ENCODE results near the gene CRABP1. TPM values are rescaled to one million over a fixed set of nuclear protein-coding genes. Genes with fewer than 3 reads are reported as not detected.

CRABP1 gene
- total RNA-seq, 5 donors from 2014 or later (not counting 1 experiment from before 2014, with no cell fraction given): 0.47 to 0.99 TPM; not detected in 3

DNA sequence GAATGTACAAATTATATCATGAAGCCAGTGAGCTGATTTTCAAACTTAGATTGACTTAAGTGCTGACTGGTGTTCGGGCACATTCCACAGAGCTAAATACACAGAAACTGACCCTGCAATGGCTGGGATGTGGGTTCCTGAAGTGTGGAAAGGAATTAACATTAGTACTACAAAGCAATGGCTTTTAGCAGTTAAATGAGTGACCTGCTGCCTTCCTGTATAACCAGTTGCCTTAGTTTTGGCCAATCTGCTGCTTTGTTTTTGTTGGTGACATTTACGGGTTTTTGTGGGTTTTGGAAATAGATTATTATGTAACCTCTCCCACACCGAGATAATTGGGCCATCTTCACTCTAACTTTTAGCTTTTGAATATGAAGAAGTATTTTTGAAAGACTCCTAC, 38.3 kb upstream of the CRABP1 start:
- no peaks in the 10 kb centered on the region for H3K9me3 Mint-ChIP-seq
- no peak overlapping the region for H3K4me3 Mint-ChIP-seq
- H3K27me3 ChIP-seq (replicated peaks in 1 of 2; ENCODE audit: control insufficient read depth in 2 of 2, extremely low read depth in 1 of 2, insufficient read depth in 2 of 2, low read length in 1 of 2): peaks cover 0 to 16% of the 10 kb centered on the region in 2 experiments
- no CpG with 5 or more reads among the region's 3 CpGs for WGBS (ENCODE audit: insufficient coverage)
- H3K27ac Mint-ChIP-seq: no peak overlapping the region
- peaks cover 15 to 29% (median 24%) of the 10 kb centered on the region in 3 donors for H3K4me1 Mint-ChIP-seq
- no peak overlapping the region for H3K4me3 ChIP-seq (ENCODE audit: control insufficient read depth in 1 of 2, extremely low read depth in 1 of 2, low read length in 1 of 2)
- no peak overlapping the region for H3K27ac ChIP-seq (ENCODE audit: low read length)
- no peaks in the 10 kb centered on the region for H3K36me3 Mint-ChIP-seq
- POLR2A ChIA-PET: interaction anchor here in 1 of 2 donors (0.6 kb wide), 1 partner anchor 202 kb away, joined by 5 read pairs; no protein-coding TSS in a partner anchor
- CTCF ChIA-PET: no interaction called here
- H3K9me3 ChIP-seq: no peaks in the 10 kb centered on the region
- ATAC-seq (replicated peaks in 1 of 4): no peak
- no peaks in the 10 kb centered on the region for H3K36me3 ChIP-seq (ENCODE audit: control insufficient read depth in 2 of 2, extremely low read depth in 1 of 2, insufficient read depth in 1 of 2, low read length in 1 of 2)
- H3K4me1 ChIP-seq (ENCODE audit: control insufficient read depth in 1 of 2, extremely low read depth in 1 of 2, insufficient read depth in 2 of 2, low read length in 2 of 2): peaks cover 9 to 14% of the 10 kb centered on the region in 2 experiments
- no peak for DNase-seq
- H3K27me3 Mint-ChIP-seq: peaks cover 3 to 5% of the 10 kb centered on the region in 2 donors

DNA sequence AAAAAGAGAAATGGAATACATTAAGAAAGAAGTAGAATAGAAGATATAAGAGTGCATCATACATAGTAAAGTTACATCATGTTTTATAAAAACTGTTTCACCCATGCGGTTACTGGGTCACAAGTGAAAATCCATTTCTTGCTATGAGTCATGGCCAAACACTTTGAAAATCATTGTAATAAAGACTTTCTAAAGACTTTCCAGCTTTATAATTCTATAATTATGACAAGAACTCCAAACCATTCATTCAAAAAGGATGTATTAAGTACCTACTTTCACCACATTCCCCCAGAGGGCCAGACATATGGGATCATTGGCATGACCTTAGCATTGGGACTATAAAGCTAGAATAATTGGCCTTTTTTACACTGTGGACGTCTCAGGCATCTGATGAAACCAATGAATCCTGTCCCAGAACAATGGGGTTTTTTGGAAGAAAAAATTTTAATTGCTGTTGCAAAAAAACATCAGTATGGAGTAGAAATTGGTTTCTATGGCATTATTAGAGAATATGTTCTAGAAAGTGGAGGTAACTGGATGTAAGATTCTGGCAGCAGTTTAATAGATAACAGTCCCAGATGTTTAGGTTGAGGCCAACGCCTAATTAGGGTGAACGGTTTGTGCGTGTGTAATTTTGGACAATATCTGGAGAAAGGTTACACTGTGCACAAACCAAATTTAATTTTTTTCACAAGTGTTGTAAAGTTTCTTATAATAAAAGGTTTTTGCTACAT, 37.4 kb upstream of the CRABP1 start:
- ChIA-PET CTCF (no interaction called here), POLR2A (no interaction called here)
- peaks cover 9 to 14% of the 10 kb centered on the region in 2 experiments for H3K4me1 ChIP-seq (ENCODE audit: control insufficient read depth in 1 of 2, extremely low read depth in 1 of 2, insufficient read depth in 2 of 2, low read length in 2 of 2)
- Mint-ChIP-seq H3K27me3 (peaks cover 3 to 6% of the 10 kb centered on the region in 2 donors), H3K9me3 (no peaks in the 10 kb centered on the region), H3K4me1 (peaks cover 15 to 24% (median 19%) of the 10 kb centered on the region in 3 donors), H3K36me3 (no peaks in the 10 kb centered on the region), H3K27ac (no peak overlapping the region), H3K4me3 (no peak overlapping the region)
- DNase-seq: no peak
- H3K36me3 ChIP-seq (ENCODE audit: control insufficient read depth in 2 of 2, extremely low read depth in 1 of 2, insufficient read depth in 1 of 2, low read length in 1 of 2): no peaks in the 10 kb centered on the region
- 50% methylated on average over 1 of the region's 5 CpGs for WGBS (ENCODE audit: insufficient coverage)
- H3K27ac ChIP-seq (ENCODE audit: low read length): no peak overlapping the region
- H3K4me3 ChIP-seq (ENCODE audit: control insufficient read depth in 1 of 2, extremely low read depth in 1 of 2, low read length in 1 of 2): no peak overlapping the region
- H3K9me3 ChIP-seq: no peaks in the 10 kb centered on the region
- ATAC-seq (replicated peaks in 1 of 4): no peak
- H3K27me3 ChIP-seq (replicated peaks in 1 of 2; ENCODE audit: control insufficient read depth in 2 of 2, extremely low read depth in 1 of 2, insufficient read depth in 2 of 2, low read length in 1 of 2): peaks cover 0 to 22% of the 10 kb centered on the region in 2 experiments

DNA sequence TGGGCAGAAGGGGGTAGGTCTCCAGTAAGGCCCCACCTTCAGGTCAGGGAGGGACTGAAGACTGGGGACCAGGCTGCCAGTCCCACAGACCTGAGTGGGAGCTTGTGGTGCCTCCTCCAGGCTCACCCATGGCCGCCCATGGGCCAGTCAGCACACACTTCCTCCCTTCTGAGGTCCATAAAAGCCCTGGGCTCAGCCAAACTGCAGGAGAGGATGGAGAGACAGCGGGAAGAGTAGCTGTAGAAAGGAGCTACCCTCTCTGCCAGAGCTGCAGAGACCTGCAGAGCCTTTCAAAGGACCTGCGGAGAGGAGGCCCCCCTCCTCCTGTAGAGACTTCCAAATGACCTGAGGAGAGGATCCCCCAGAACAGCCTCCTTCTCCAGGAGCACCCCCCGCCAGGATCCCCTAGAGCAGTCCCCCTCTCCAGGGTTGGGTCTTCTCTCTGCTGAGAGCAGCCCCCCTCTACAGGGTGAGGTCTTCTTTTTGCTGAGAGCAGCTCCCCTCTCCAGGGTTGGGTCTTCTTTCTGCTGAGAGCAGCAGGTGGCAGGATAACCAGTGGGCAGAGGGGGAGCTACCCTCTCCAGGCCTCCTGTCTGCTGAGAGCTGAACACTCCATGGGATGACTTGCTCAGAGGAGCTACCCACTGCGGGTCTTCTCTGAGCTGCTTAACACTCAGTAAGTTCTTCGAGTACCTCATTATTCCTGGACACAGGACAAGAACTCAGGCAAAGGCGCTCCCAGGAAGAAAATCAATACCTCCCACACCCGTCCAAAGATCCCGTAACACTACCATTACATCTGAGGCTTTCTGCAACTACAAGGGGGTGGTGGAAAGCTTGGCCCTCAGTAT, 35.7 kb upstream of the CRABP1 start:
- Histone ChIP-seq H3K4me1 (ENCODE audit: control insufficient read depth in 1 of 2, extremely low read depth in 1 of 2, insufficient read depth in 2 of 2, low read length in 2 of 2) (peaks cover 0 to 7% of the 10 kb centered on the region in 2 experiments), H3K27ac (ENCODE audit: low read length) (no peak overlapping the region), H3K4me3 (ENCODE audit: control insufficient read depth in 1 of 2, extremely low read depth in 1 of 2, low read length in 1 of 2) (no peak overlapping the region), H3K9me3 (no peaks in the 10 kb centered on the region), H3K36me3 (ENCODE audit: control insufficient read depth in 2 of 2, extremely low read depth in 1 of 2, insufficient read depth in 1 of 2, low read length in 1 of 2) (no peaks in the 10 kb centered on the region), H3K27me3 (replicated peaks in 1 of 2; ENCODE audit: control insufficient read depth in 2 of 2, extremely low read depth in 1 of 2, insufficient read depth in 2 of 2, low read length in 1 of 2) (peaks cover 0 to 36% of the 10 kb centered on the region in 2 experiments)
- POLR2A ChIA-PET: no interaction called here
- H3K27me3 Mint-ChIP-seq: peaks cover 10 to 12% of the 10 kb centered on the region in 2 donors
- H3K27ac Mint-ChIP-seq: no peak overlapping the region
- CTCF ChIA-PET: no interaction called here
- DNase-seq: no peak
- 81% methylated on average over 4 of the region's 9 CpGs for WGBS (ENCODE audit: insufficient coverage)
- no peak overlapping the region for H3K4me3 Mint-ChIP-seq
- H3K4me1 Mint-ChIP-seq: peaks cover 4 to 8% (median 5%) of the 10 kb centered on the region in 3 donors
- ATAC-seq (replicated peaks in 1 of 4): no peak
- no peaks in the 10 kb centered on the region for H3K9me3 Mint-ChIP-seq
- H3K36me3 Mint-ChIP-seq: no peaks in the 10 kb centered on the region

DNA sequence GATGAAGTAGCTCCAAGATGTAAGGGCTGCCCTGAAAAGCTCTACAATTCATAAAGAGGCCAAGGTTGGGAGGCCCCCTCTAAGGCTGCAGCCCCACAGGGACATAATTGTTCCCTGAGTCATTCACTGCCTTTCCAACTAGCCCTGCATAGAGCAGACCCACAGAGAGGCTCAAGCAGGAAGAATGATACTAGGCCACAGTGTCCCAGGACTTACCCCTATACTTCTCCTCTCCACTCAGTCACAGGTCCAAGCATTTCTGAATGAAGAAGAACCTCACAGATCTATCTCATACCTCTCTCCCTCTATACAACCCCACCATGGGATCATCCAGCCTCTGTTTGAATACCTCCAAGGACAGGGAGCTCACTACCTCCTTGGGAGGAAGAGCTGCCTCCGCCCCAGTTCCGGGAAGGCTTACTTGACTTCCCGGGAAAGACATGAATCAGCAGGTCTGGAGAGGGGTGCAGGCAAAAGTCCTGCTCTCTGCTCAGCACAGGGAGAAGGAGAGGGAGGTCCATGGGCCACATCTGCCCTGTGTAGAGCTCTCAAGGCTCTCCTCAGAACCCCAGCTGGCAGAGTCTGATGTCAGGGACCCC, 33.9 kb upstream of the CRABP1 start:
- Mint-ChIP-seq H3K4me1 (peaks cover 0 to 3% (median 1%) of the 10 kb centered on the region in 3 donors), H3K4me3 (no peak overlapping the region), H3K36me3 (no peaks in the 10 kb centered on the region), H3K9me3 (no peaks in the 10 kb centered on the region), H3K27me3 (peaks cover 10 to 18% of the 10 kb centered on the region in 2 donors), H3K27ac (no peak overlapping the region)
- ChIA-PET POLR2A (no interaction called here), CTCF (interaction anchor here (0.7 to 1.0 kb wide), 2 partner anchors 11 to 38 kb away, joined by 3 to 6 read pairs; no protein-coding TSS in a partner anchor)
- no peak overlapping the region for H3K4me3 ChIP-seq (ENCODE audit: control insufficient read depth in 1 of 2, extremely low read depth in 1 of 2, low read length in 1 of 2)
- H3K27ac ChIP-seq (ENCODE audit: low read length): no peak overlapping the region
- H3K36me3 ChIP-seq (ENCODE audit: control insufficient read depth in 2 of 2, extremely low read depth in 1 of 2, insufficient read depth in 1 of 2, low read length in 1 of 2): no peaks in the 10 kb centered on the region
- ATAC-seq (replicated peaks in 1 of 4) (no peak), DNase-seq (no peak)
- no peaks in the 10 kb centered on the region for H3K9me3 ChIP-seq
- WGBS (ENCODE audit: insufficient coverage): no CpG with 5 or more reads among the region's 3 CpGs
- peaks cover 0 to 41% of the 10 kb centered on the region in 2 experiments for H3K27me3 ChIP-seq (replicated peaks in 1 of 2; ENCODE audit: control insufficient read depth in 2 of 2, extremely low read depth in 1 of 2, insufficient read depth in 2 of 2, low read length in 1 of 2)
- H3K4me1 ChIP-seq (ENCODE audit: control insufficient read depth in 1 of 2, extremely low read depth in 1 of 2, insufficient read depth in 2 of 2, low read length in 2 of 2): no peaks in the 10 kb centered on the region

DNA sequence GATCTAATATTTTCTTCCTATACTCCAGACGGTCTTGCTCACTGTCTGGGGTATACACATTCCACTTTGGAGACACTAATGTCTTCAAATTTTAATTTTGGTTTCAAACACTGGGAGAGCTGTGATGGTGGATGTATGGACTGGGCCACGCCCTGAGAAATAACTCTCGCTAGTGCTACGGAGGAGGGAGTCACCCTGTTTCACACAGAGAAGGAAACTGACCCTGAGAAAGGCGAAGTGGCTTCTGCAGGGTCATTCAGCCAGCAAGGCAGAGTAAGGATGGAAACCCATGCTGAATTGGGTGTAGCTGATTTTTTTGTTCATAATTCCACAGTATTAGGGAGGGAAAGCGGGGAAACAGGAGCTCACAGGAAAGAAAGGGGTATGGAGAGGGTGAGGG, 32.2 kb upstream of the CRABP1 start:
- ATAC-seq (replicated peaks in 1 of 4): no peak
- no peak overlapping the region for H3K4me3 ChIP-seq (ENCODE audit: control insufficient read depth in 1 of 2, extremely low read depth in 1 of 2, low read length in 1 of 2)
- no peak overlapping the region for H3K27ac ChIP-seq (ENCODE audit: low read length)
- Mint-ChIP-seq H3K4me1 (no peaks in the 10 kb centered on the region), H3K4me3 (no peak overlapping the region), H3K9me3 (no peaks in the 10 kb centered on the region), H3K27me3 (peaks cover 10 to 18% of the 10 kb centered on the region in 2 donors), H3K36me3 (no peaks in the 10 kb centered on the region), H3K27ac (no peak overlapping the region)
- no peaks in the 10 kb centered on the region for H3K36me3 ChIP-seq (ENCODE audit: control insufficient read depth in 2 of 2, extremely low read depth in 1 of 2, insufficient read depth in 1 of 2, low read length in 1 of 2)
- no peak for DNase-seq
- ChIA-PET POLR2A (no interaction called here), CTCF (interaction anchor here in 1 of 2 donors (1.0 to 1.1 kb wide), 2 partner anchors 8 to 130 kb away, joined by 3 read pairs; partner anchors contain the start of genes IREB2 and SKIC8)
- WGBS (ENCODE audit: insufficient coverage): 60% methylated on average over 1 of the region's 6 CpGs
- no peaks in the 10 kb centered on the region for H3K9me3 ChIP-seq
- H3K4me1 ChIP-seq (ENCODE audit: control insufficient read depth in 1 of 2, extremely low read depth in 1 of 2, insufficient read depth in 2 of 2, low read length in 2 of 2): no peaks in the 10 kb centered on the region
- peaks cover 0 to 41% of the 10 kb centered on the region in 2 experiments for H3K27me3 ChIP-seq (replicated peaks in 1 of 2; ENCODE audit: control insufficient read depth in 2 of 2, extremely low read depth in 1 of 2, insufficient read depth in 2 of 2, low read length in 1 of 2)

DNA sequence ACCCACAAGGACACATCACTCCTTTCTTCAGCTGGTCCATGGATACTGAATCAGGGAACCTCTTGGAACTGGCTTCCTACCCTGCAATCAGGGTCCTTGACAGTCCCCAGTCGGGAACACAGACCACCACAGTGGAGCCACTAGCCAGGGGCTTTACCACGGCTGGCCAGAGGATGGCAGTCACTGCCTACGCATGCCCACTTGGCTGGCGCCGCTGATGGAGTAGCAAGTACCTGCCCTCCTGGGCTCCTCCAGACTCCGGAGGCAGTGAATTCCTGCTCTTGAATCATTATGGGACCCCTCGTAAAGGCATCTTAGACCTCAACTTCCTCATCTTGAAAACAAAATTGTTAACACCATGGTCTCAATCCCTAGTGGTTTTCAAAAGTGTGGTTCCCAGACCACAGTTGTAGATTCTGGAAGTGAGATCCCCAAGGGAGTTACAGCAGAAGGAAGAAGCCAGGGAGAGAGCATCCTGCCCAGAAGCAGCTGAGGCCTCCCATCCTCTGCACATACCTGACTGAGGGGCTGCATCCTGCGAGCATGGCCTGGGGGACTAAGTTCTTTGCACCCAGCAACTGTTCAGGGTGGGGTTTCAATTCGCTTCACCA, 31.6 kb upstream of the CRABP1 start:
- POLR2A ChIA-PET: no interaction called here
- whole genome bisulfite sequencing (ENCODE audit: insufficient coverage): 25% methylated on average over 8 of the region's 9 CpGs
- no peaks in the 10 kb centered on the region for H3K4me1 ChIP-seq (ENCODE audit: control insufficient read depth in 1 of 2, extremely low read depth in 1 of 2, insufficient read depth in 2 of 2, low read length in 2 of 2)

More for the DNA sequence above, 31.6 kb upstream of the CRABP1 start:
- Histone ChIP-seq H3K4me3 (ENCODE audit: control insufficient read depth in 1 of 2, extremely low read depth in 1 of 2, low read length in 1 of 2) (no peak overlapping the region), H3K36me3 (ENCODE audit: control insufficient read depth in 2 of 2, extremely low read depth in 1 of 2, insufficient read depth in 1 of 2, low read length in 1 of 2) (no peaks in the 10 kb centered on the region), H3K9me3 (no peaks in the 10 kb centered on the region), H3K27me3 (replicated peaks in 1 of 2; ENCODE audit: control insufficient read depth in 2 of 2, extremely low read depth in 1 of 2, insufficient read depth in 2 of 2, low read length in 1 of 2) (peaks cover 0 to 44% of the 10 kb centered on the region in 2 experiments), H3K27ac (ENCODE audit: low read length) (no peak overlapping the region)
- no peaks in the 10 kb centered on the region for H3K36me3 Mint-ChIP-seq
- H3K4me1 Mint-ChIP-seq: no peaks in the 10 kb centered on the region
- no peaks in the 10 kb centered on the region for H3K9me3 Mint-ChIP-seq
- peak in 26 of 35 experiments; percentile 3 to 46 (median 20) for DNase-seq
- CTCF ChIA-PET: interaction anchor here in 1 of 2 donors (1.0 to 1.1 kb wide), 2 partner anchors 9 to 130 kb away, joined by 3 read pairs; partner anchors contain the start of genes IREB2 and SKIC8
- H3K27me3 Mint-ChIP-seq: peaks cover 10 to 18% of the 10 kb centered on the region in 2 donors
- peak; percentile 48 to 56 (median 52) for ATAC-seq (replicated peaks in 1 of 4)
- no peak overlapping the region for H3K27ac Mint-ChIP-seq
- no peak overlapping the region for H3K4me3 Mint-ChIP-seq
